Stimulated activated naive B cell treated with anti-CD40 and anti-IgM and Interleukin-4, amounts not matched to agents 10 μg/mL and 1 μg/mL and 100 μg/mL, for 72 hours (primary cell): ENCODE results near the gene CDH23.
A peak's percentile ranks its signal among the peaks of the same experiment; 100 is the strongest.

ENCODE experiments used
- ATAC-seq, 2 donors: fragments of 150-1000 bp; cut with Tn5 transposase; replicated peaks; 2 replicates each; pipeline ENCODE4 v1.10.0; 2021; ENCODE audit warnings: moderate library complexity in 1 of 2
- DNase-seq: peaks from one replicate; pipeline ENCODE4 v3.0.0; 2021
- H3K27ac Mint-ChIP-seq: one replicate; pipeline ENCODE4 v1.8.0; 2022; ENCODE audit warnings: mild to moderate bottlenecking, mixed read lengths
- H3K27me3 Mint-ChIP-seq, 2 donors: one replicate each; pipeline ENCODE4 v1.8.0; 2022; ENCODE audit warnings: mixed read lengths in 2 of 2
- H3K36me3 Mint-ChIP-seq, 2 donors: one replicate each; pipeline ENCODE4 v1.8.0; 2022; ENCODE audit warnings: mixed read lengths in 2 of 2, mild to moderate bottlenecking in 1 of 2
- H3K4me1 Mint-ChIP-seq, 2 donors: one replicate each; pipeline ENCODE4 v1.8.0; 2022; ENCODE audit warnings: mixed read lengths in 2 of 2, mild to moderate bottlenecking in 1 of 2
- H3K4me3 Mint-ChIP-seq, 2 donors: one replicate each; pipeline ENCODE4 v1.8.0; 2022; ENCODE audit warnings: mild to moderate bottlenecking in 2 of 2, mixed read lengths in 2 of 2, moderate library complexity in 1 of 2
- H3K9me3 Mint-ChIP-seq, 2 donors: one replicate each; pipeline ENCODE4 v1.8.0; 2022; ENCODE audit warnings: mixed read lengths in 2 of 2, mild to moderate bottlenecking in 1 of 2

Gene CDH23

DNA sequence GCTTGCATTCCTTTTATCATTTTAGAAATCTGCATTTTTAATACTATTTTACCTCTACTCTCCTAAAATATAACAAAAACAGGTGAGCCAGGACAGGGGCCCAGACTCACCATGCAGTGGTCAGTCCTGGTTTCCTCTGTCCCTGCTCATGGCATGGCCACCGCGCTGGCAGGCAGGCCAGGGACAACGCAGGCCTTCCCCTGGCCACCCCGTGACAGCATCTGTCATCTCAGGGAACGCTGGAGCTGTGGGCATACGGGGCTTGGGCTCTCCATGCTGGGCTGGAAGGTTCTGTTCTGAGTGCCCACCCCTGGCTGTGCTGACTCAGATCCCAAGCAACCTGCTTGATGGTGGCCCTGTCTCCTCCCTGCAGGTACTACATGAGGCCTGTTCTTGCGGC, 35.1 kb upstream of the CDH23 start:
- peaks cover 0 to 2% of the 10 kb centered on the region in 2 donors for H3K9me3 Mint-ChIP-seq
- no peaks in the 10 kb centered on the region for H3K27me3 Mint-ChIP-seq
- DNase-seq (no peak), ATAC-seq (no peak)
- H3K36me3 Mint-ChIP-seq = peaks cover 8 to 24% of the 10 kb centered on the region in 2 donors
- peaks cover 14 to 23% of the 10 kb centered on the region in 2 donors for H3K4me1 Mint-ChIP-seq
- no peak overlapping the region for H3K27ac Mint-ChIP-seq
- no peak overlapping the region for H3K4me3 Mint-ChIP-seq

DNA sequence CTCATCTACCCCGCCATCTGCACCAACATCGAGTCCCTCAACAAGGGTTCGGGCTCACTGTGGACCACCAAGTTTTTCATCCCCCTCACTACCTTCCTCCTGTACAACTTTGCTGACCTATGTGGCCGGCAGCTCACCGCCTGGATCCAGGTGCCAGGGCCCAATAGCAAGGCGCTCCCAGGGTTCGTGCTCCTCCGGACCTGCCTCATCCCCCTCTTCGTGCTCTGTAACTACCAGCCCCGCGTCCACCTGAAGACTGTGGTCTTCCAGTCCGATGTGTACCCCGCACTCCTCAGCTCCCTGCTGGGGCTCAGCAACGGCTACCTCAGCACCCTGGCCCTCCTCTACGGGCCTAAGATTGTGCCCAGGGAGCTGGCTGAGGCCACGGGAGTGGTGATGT, 34.6 kb upstream of the CDH23 start:
- H3K27ac Mint-ChIP-seq = peak overlapping the region; percentile 37
- H3K9me3 Mint-ChIP-seq = peaks cover 0 to 2% of the 10 kb centered on the region in 2 donors
- no peak overlapping the region for H3K4me3 Mint-ChIP-seq
- peaks cover 18 to 28% of the 10 kb centered on the region in 2 donors for H3K4me1 Mint-ChIP-seq
- DNase-seq = no peak
- H3K36me3 Mint-ChIP-seq = peaks cover 8 to 24% of the 10 kb centered on the region in 2 donors
- ATAC-seq = no peak
- no peaks in the 10 kb centered on the region for H3K27me3 Mint-ChIP-seq

GRCh38 chr10:71363936-71364335, 32.8 kb upstream of the CDH23 start:
- Mint-ChIP-seq H3K9me3 (peaks cover 0 to 2% of the 10 kb centered on the region in 2 donors), H3K4me3 (no peak overlapping the region), H3K27me3 (no peaks in the 10 kb centered on the region), H3K27ac (no peak overlapping the region), H3K4me1 (peaks cover 14 to 19% of the 10 kb centered on the region in 2 donors), H3K36me3 (peaks cover 8 to 24% of the 10 kb centered on the region in 2 donors)
- ATAC-seq = no peak
- DNase-seq = no peak

GRCh38 chr10:71365366-71365765, 31.4 kb upstream of the CDH23 start:
- Mint-ChIP-seq H3K36me3 (peaks cover 4 to 20% of the 10 kb centered on the region in 2 donors), H3K4me3 (no peak overlapping the region), H3K4me1 (peaks cover 6 to 7% of the 10 kb centered on the region in 2 donors), H3K27ac (no peak overlapping the region), H3K9me3 (no peaks in the 10 kb centered on the region), H3K27me3 (no peaks in the 10 kb centered on the region)
- ATAC-seq (no peak), DNase-seq (no peak)

- ATAC-seq = no peak
- peaks cover 4 to 20% of the 10 kb centered on the region in 2 donors for H3K36me3 Mint-ChIP-seq
- no peak overlapping the region for H3K4me3 Mint-ChIP-seq
- H3K9me3 Mint-ChIP-seq = no peaks in the 10 kb centered on the region
- H3K4me1 Mint-ChIP-seq = peaks cover 13 to 15% of the 10 kb centered on the region in 2 donors
- H3K27ac Mint-ChIP-seq = no peak overlapping the region
- H3K27me3 Mint-ChIP-seq = no peaks in the 10 kb centered on the region
- no peak for DNase-seq
These were observed 30.0 kb upstream of the CDH23 start for GRCh38 chr10:71366690-71367089.

DNA sequence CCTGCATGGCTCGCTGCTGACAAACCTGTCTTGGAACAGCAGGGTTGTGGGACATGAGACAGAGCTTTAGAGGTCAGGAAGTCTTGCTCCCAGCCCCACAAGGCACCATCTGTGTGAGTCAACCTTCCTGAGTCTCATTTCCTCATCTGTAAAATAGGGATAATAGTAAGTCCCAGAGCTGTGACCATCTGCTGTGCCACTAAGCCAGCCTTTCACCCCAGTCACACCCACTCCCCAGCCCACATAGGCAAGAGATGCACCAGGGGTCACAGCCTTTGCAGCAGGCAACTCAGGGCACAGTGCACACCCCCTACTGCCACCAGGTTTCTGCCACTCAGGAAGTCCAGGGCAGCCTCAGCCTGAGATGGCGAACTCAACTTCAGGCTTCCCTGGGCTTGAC, 29.4 kb upstream of the CDH23 start:
- ATAC-seq = peak; percentile 22 to 23
- H3K4me1 Mint-ChIP-seq = peaks cover 18 to 21% of the 10 kb centered on the region in 2 donors
- no peaks in the 10 kb centered on the region for H3K9me3 Mint-ChIP-seq
- H3K27ac Mint-ChIP-seq = no peak overlapping the region
- peaks cover 3 to 14% of the 10 kb centered on the region in 2 donors for H3K36me3 Mint-ChIP-seq
- H3K27me3 Mint-ChIP-seq = no peaks in the 10 kb centered on the region
- H3K4me3 Mint-ChIP-seq = no peak overlapping the region
- no peak for DNase-seq

DNA sequence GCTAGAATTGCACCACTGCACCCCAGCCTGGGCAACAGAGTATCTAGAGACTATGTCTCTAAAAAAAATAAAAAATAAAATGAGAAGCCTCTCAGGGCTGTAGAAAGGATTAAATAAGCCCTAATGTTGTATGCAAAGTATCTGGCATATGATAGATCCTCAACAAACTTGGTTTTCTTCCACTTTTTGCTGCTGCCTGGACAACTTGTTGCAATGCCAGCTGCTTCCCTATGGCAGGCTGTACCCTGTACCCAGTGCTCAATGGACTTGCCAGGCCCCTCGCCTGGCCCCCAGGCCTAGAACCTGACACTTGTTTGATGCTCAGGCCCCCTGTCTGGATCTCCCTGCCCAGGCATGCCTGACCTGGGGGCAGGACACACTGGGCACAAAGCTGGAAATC, 28.5 kb upstream of the CDH23 start:
- ATAC-seq (no peak), DNase-seq (no peak)
- Mint-ChIP-seq H3K27me3 (no peaks in the 10 kb centered on the region), H3K4me3 (no peak overlapping the region), H3K27ac (no peak overlapping the region), H3K9me3 (no peaks in the 10 kb centered on the region), H3K36me3 (peaks cover 0 to 10% of the 10 kb centered on the region in 2 donors), H3K4me1 (peaks cover 27 to 30% of the 10 kb centered on the region in 2 donors)

- Mint-ChIP-seq H3K9me3 (no peaks in the 10 kb centered on the region), H3K36me3 (peaks cover 0 to 10% of the 10 kb centered on the region in 2 donors), H3K4me3 (no peak overlapping the region), H3K27ac (no peak overlapping the region), H3K27me3 (no peaks in the 10 kb centered on the region), H3K4me1 (peaks cover 32 to 35% of the 10 kb centered on the region in 2 donors)
- DNase-seq = no peak
- no peak for ATAC-seq
These were observed 28.1 kb upstream of the CDH23 start for GRCh38 chr10:71368643-71369042.

DNA sequence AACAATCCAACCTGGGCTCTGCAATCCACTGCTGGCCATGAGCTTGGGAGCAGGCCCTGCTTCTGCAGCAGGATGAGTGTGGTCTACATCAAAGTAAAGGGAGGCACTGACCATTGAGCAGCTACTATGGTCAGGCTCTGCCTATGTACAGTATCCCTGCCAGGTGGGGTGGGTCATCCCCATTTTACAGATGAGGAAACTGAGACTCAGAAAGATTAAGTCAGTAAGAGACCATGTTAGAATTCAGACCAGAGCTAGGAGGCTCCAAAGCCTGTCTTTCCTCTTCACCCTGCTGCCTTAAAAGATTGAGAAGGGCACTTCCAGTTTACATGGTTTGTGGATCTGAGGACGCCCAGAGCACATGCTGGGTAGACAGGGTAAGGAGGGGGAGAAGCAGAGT, 27.1 kb upstream of the CDH23 start:
- Mint-ChIP-seq H3K36me3 (peaks cover 0 to 7% of the 10 kb centered on the region in 2 donors), H3K27ac (no peak overlapping the region), H3K4me3 (no peak overlapping the region), H3K9me3 (no peaks in the 10 kb centered on the region), H3K27me3 (no peaks in the 10 kb centered on the region), H3K4me1 (peaks cover 35 to 42% of the 10 kb centered on the region in 2 donors)
- no peak for DNase-seq
- ATAC-seq = no peak

GRCh38 chr10:71370031-71370430, 26.7 kb upstream of the CDH23 start:
- peaks cover 0 to 6% of the 10 kb centered on the region in 2 donors for H3K36me3 Mint-ChIP-seq
- H3K4me3 Mint-ChIP-seq = no peak overlapping the region
- DNase-seq = no peak
- no peaks in the 10 kb centered on the region for H3K9me3 Mint-ChIP-seq
- no peaks in the 10 kb centered on the region for H3K27me3 Mint-ChIP-seq
- no peak overlapping the region for H3K27ac Mint-ChIP-seq
- ATAC-seq = no peak
- H3K4me1 Mint-ChIP-seq = peaks cover 37 to 42% of the 10 kb centered on the region in 2 donors

- Mint-ChIP-seq H3K4me3 (peak overlapping the region in 1 of 2 donors; percentile 32), H3K4me1 (peaks cover 39 to 42% of the 10 kb centered on the region in 2 donors), H3K36me3 (no peaks in the 10 kb centered on the region), H3K27ac (peak overlapping the region; percentile 69), H3K9me3 (no peaks in the 10 kb centered on the region), H3K27me3 (no peaks in the 10 kb centered on the region)
- DNase-seq (peak; percentile 27), ATAC-seq (peak; percentile 84)
These were observed 25.0 kb upstream of the CDH23 start for GRCh38 chr10:71371750-71372166.

GRCh38 chr10:71372882-71373495, 23.7 kb upstream of the CDH23 start:
- no peaks in the 10 kb centered on the region for H3K27me3 Mint-ChIP-seq
- H3K9me3 Mint-ChIP-seq = peaks cover 0 to 1% of the 10 kb centered on the region in 2 donors
- H3K36me3 Mint-ChIP-seq = no peaks in the 10 kb centered on the region
- H3K4me3 Mint-ChIP-seq = peak overlapping the region; percentile 19 to 40
- DNase-seq = no peak
- peaks cover 39 to 47% of the 10 kb centered on the region in 2 donors for H3K4me1 Mint-ChIP-seq
- H3K27ac Mint-ChIP-seq = peak overlapping the region; percentile 53
- ATAC-seq = peak; percentile 54 to 65

GRCh38 chr10:71374481-71375233, 22.1 kb upstream of the CDH23 start:
- no peak overlapping the region for H3K4me3 Mint-ChIP-seq
- DNase-seq (no peak), ATAC-seq (no peak)
- no peaks in the 10 kb centered on the region for H3K27me3 Mint-ChIP-seq
- peaks cover 48 to 58% of the 10 kb centered on the region in 2 donors for H3K4me1 Mint-ChIP-seq
- H3K27ac Mint-ChIP-seq = peak overlapping the region; percentile 65
- no peaks in the 10 kb centered on the region for H3K36me3 Mint-ChIP-seq
- H3K9me3 Mint-ChIP-seq = peaks cover 0 to 1% of the 10 kb centered on the region in 2 donors

- ATAC-seq (no peak), DNase-seq (no peak)
- H3K9me3 Mint-ChIP-seq = peaks cover 0 to 1% of the 10 kb centered on the region in 2 donors
- no peaks in the 10 kb centered on the region for H3K27me3 Mint-ChIP-seq
- H3K36me3 Mint-ChIP-seq = no peaks in the 10 kb centered on the region
- H3K4me1 Mint-ChIP-seq = peaks cover 48 to 57% of the 10 kb centered on the region in 2 donors
- H3K27ac Mint-ChIP-seq = no peak overlapping the region
- no peak overlapping the region for H3K4me3 Mint-ChIP-seq
These were observed 20.8 kb upstream of the CDH23 start for GRCh38 chr10:71375952-71376351.
